GM18858 (cell line): ENCODE measurements around the gene SUPT3H.

Experiments used
- ATAC-seq: cut with Tn5 transposase; IDR thresholded peaks from one replicate; pipeline ENCODE4 v1.9.1; 2021; ENCODE audit not compliant: unreplicated experiment

Gene SUPT3H

DNA sequence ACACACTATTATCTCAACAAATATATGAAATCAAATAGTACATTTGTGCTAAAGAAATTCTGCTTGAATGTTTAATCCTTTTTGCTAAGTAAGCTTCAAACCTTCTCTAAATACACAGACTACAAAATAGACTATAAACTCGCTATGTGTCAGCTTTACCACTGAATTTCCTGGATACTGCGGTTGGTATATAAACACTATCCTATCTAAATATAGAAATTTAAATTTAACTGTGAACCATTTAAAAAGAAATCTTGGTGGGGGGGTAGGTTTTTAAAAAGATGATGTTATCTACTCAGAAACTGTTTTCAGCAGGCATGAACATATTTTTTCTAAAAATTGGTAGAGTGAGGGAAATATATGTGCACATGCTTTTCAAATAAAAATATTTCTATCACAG lies 356.1 kb downstream of the SUPT3H start:
- no peak for ATAC-seq

DNA sequence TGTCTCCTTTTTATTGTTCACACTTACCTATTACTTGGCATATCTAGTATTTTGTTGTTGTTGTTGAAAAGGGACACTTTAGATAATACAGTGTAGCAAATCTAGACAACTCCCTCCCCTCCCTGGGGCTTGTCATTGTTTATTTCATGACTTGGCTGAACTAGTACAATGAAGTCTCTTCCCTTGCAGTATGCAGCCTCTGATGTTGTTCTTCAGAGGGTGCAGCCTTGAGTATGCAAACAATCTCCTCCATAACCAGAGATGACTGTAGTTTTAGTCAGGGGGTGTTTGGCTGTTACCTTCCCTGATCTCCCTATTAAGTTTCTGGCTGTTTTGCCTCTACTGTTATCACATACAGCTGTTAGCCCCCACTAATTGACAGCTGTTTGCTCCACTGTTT lies 365.0 kb downstream of the SUPT3H start:
- no peak for ATAC-seq

- ATAC-seq = no peak
Observed at GRCh38 chr6:45009576-45009975, 368.2 kb downstream of the SUPT3H start.

DNA sequence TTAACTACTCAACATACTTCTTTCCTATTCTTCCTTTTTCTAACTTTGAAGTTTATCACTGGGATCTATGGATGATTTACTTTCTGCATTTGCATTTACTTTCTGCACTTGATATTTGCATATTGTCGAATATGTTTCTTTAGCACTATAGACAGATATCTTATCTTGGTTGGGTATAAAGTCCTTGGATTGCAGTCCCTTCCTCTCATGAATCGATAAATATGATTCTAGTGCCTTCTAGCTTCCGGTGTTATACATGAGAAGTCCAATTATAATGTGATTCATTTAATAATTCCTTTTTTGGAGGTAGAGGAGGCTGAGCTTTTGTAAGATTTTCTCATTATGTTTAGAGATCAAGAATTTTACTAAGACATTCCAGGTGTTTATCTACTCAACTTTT lies 370.8 kb downstream of the SUPT3H start:
- ATAC-seq = no peak

DNA sequence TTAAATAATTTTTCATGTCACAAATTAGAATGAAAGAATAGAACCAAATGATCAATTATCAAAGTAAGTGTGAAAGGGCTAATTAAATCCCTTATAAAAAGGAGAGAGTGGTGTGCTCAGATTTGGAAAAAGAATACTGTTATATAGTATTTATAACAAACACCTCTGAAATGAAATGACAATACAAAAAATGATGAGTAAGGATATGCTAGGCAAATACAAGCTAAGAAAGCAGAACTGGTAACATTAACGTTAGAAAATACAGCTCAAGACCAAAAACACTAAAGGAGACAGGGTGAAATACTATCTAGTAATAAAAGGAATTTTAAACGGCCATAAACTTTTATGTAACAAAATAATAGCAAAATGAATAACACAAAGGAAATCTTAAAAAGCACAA lies 373.8 kb downstream of the SUPT3H start:
- no peak for ATAC-seq

- ATAC-seq = no peak
Observed at GRCh38 chr6:45003387-45003786, 374.3 kb downstream of the SUPT3H start.

GRCh38 chr6:45002390-45003105 lies 375.2 kb downstream of the SUPT3H start:
- no peak for ATAC-seq

- ATAC-seq = peak; percentile 99
Observed at GRCh38 chr6:45001663-45002062, 376.1 kb downstream of the SUPT3H start.

DNA sequence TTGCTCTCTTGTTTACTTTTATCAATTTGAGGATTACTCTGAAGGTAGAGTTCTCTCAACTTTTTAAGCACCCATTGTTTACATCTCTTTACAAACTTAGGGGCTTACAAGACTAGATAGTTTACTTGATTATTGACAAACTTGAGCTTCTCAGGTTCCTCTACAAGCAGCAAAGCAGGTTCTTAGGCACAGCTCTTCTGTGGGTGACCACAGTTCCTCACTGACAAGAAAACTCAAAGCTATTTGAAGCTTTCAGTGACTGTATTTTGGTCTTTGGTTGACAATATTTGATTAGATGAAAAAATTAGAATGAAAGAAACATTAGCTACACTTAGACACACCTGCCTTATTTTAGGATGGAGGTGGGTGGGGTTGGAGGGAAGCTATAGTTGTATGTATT lies 376.9 kb downstream of the SUPT3H start:
- ATAC-seq = no peak

- no peak for ATAC-seq
Observed at GRCh38 chr6:44999066-44999465, 378.7 kb downstream of the SUPT3H start.

DNA sequence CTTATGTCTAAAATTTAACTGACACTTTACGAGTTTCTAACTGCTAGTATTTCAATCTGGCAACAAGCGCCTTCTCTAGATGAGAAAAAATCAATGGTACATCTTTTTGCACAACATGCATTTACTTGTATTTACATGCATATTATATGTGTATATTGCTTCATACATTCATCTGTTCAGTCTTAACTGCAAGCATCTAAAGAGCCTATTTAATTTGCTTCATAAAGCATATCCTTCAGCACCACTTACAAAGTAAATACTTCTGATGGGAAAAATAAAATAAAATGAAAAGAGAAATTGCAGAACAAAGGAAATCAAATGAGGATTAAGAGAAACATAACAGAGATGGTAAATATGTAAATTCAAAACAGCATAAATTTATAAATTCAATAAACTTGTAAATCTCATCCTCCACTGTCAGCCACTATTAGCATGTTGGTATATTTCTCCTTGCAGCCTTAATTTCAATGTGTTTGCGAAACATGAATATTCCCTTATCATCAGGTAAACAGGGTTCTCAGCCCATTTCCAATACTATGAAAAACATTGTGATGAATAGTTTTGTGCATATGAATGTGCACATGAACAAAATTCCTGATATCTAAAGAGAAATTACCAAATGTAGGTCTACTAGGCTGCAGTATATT lies 382.1 kb downstream of the SUPT3H start:
- no peak for ATAC-seq

DNA sequence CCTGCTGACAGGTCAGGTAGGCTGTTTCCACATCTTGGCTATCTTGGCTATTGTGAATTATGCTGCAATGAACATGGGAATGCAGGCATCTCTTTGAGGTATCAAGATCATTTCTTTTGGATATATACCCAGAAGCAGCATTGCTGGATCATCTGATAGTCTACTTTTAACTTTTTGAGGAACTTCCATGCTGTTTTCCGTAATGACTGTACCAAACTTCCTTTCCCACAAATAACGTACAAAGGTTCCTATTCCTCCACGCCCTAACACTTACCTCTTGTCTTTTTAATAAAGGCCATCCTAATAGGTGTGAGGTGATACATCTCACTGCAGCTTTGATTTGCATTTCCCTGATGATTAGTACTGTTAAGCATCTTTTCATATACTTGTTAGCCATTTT lies 388.3 kb downstream of the SUPT3H start:
- ATAC-seq = no peak

GRCh38 chr6:44985006-44985405 lies 392.7 kb downstream of the SUPT3H start:
- ATAC-seq = no peak

DNA sequence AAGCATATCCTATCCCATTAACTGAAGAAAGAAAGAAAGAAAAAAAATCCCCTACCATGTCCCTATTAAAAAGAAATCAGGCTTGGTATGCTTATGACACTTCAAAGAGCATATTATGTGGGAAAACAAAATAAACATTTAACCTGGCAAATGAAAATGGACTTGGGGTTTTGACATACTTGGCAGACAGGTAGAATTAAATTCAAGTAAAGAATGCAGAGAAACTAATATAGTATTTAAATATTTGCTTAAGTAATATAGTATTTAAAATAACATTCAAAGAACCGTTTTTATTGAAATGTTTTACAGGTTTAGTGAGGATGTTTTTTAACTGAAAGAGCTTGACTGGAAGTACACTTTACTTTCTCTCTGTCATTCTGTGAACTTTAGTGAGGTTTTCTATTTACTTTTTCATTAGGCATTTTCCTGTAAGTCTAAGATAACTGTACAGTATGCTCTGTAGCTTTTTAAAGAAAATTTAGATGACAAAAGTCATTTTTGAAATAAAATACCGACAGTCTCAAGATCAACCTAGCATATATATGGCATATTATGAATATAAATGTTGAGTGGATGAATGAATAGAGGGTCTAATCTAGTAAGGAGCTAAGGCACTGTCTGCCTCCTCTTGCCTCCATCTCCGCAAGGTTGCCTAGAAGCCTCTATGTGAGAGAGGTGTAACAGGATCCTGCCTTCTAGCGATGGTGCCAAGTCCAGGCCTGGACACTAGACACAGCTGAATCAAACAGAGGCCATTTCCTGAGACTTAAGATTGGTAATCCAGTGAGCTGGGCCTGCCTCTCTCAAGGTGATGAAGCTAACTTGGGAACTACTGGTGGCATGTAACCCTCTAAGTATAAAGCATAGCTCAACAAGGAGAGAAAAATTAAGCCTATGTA lies 394.0 kb downstream of the SUPT3H start:
- ATAC-seq = no peak

GRCh38 chr6:44980841-44981240 lies 396.9 kb downstream of the SUPT3H start:
- no peak for ATAC-seq

DNA sequence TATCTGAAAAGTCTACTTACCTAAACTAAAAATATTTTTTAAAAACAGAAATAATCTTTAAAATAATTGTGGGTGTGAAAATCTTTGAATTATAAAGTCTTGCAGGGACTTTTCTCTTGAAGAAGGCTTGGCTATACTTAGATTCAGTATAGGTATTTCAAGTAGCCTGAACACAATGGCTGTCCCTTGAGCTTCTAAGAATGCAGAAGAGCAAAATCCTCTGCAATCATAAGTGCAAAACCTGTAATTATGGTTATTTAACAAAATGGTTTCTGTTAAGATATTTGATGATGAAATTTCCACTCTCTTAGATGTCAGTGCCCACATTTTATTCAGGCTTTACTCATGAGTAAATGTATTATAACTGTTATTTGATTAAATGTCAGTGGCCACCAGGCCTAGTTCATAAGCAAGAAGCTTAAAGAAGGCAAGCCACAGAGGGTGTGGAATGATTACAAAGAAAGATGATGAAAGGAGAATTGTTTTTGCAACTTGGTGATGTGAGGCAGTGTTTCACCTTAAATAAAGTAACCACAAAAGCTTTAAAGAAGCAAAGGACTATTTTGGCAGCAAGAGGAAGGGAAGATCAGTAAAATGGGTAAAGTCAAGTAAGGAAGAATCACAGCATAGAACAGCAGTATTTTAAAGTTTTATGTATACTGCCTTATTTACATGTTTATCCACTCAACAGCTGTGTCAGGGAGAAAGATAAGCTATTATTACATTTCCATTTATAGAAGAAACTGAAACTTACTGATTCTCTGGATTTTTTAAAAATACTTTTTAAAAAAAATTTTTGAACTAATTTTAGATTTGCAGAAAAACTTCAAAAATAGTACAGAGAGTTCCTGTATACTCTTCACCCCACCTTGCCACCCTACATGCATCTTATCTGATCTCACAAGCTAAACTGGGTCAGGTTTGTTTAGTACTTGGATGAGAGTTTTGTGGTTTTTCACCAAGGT lies 400.8 kb downstream of the SUPT3H start:
- no peak for ATAC-seq

- ATAC-seq = no peak
Observed at GRCh38 chr6:44974511-44974910, 403.2 kb downstream of the SUPT3H start.

GRCh38 chr6:44972709-44973108 lies 405.0 kb downstream of the SUPT3H start:
- no peak for ATAC-seq

GRCh38 chr6:44969446-44970185 lies 408.1 kb downstream of the SUPT3H start:
- no peak for ATAC-seq

GRCh38 chr6:44967481-44967880 lies 410.3 kb downstream of the SUPT3H start:
- no peak for ATAC-seq
